GM06990 (cell line): ENCODE data around the gene PRDM15.

ENCODE experiments used
- DNase-seq: peaks from one replicate; pipeline ENCODE4 v3.0.0-alpha.2; 2011; ENCODE audit not compliant: insufficient read length; ENCODE audit errors: extremely low read depth
- H3K27me3 ChIP-seq: replicated peaks from 2 replicates; pipeline ENCODE4 v1.6.0; 2011; ENCODE audit warnings: low read length; ENCODE audit not compliant: control insufficient read depth, insufficient read depth
- H3K36me3 ChIP-seq: 2 replicates; pipeline ENCODE4 v1.5.1; 2011; ENCODE audit warnings: low read length; ENCODE audit not compliant: control insufficient read depth, insufficient read depth
- H3K4me3 ChIP-seq: replicated peaks from 2 replicates; pipeline ENCODE4 v1.5.1; 2011; ENCODE audit warnings: low read depth, mild to moderate bottlenecking, control low read depth, low read length
- TF ChIP-seq, protein P1 (sequence below): IDR thresholded peaks from 2 replicates; pipeline ENCODE4 v1.5.1; 2011; ENCODE audit warnings: low read length, control low read depth, mild to moderate bottlenecking, inconsistent platforms; ENCODE audit not compliant: insufficient read depth, poor library complexity, severe bottlenecking

The PRDM15 gene

DNA sequence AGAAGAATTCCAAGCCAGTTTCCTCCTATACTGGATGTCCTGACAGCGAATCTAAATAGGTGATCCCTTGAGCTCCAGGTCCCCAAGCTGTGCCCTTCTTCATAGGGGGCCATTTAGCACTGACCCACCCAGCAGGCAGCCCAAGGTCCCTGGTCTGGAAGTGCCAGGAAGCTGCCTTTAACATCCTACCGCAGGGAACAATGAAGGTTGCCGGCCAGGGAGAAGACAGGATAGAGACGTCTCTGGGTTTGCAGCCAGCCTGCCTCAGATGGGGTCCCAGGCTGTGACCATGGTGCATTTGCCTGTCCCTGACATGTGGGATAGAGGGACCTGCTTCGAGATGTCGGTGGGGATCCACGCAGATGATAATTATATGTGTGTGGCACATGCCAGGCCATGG, 109.6 kb downstream of the PRDM15 start:
- Histone ChIP-seq H3K27me3 (peaks cover 2% of the 10 kb centered on the region), H3K4me3 (no peak overlapping the region), H3K36me3 (no peaks in the 10 kb centered on the region)
- DNase-seq = no peak
- TF ChIP-seq, protein P1, sequence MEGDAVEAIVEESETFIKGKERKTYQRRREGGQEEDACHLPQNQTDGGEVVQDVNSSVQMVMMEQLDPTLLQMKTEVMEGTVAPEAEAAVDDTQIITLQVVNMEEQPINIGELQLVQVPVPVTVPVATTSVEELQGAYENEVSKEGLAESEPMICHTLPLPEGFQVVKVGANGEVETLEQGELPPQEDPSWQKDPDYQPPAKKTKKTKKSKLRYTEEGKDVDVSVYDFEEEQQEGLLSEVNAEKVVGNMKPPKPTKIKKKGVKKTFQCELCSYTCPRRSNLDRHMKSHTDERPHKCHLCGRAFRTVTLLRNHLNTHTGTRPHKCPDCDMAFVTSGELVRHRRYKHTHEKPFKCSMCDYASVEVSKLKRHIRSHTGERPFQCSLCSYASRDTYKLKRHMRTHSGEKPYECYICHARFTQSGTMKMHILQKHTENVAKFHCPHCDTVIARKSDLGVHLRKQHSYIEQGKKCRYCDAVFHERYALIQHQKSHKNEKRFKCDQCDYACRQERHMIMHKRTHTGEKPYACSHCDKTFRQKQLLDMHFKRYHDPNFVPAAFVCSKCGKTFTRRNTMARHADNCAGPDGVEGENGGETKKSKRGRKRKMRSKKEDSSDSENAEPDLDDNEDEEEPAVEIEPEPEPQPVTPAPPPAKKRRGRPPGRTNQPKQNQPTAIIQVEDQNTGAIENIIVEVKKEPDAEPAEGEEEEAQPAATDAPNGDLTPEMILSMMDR = no peak

DNA sequence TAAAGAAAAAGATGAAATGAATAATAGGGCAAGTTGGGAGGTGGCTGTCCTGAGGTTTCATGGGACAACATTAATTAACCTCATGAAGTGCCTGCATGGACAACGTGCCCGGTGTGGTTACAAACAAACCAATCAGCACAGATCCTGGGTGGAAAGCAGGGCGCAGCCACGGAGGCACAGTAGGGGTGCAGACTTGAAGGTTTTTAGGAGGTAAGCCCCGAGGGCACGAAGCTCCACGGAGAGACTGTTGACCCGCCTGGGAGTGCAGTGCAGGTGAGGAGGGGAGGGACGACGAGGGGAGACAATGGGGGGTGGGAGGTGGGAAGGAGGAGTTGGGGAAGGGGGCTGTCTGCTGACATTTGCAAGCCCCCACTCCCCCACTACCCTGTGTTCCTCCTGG, 110.0 kb downstream of the PRDM15 start:
- H3K27me3 ChIP-seq = peaks cover 2% of the 10 kb centered on the region
- no peak for DNase-seq
- TF ChIP-seq, protein P1 = no peak
- no peaks in the 10 kb centered on the region for H3K36me3 ChIP-seq
- H3K4me3 ChIP-seq = no peak overlapping the region

DNA sequence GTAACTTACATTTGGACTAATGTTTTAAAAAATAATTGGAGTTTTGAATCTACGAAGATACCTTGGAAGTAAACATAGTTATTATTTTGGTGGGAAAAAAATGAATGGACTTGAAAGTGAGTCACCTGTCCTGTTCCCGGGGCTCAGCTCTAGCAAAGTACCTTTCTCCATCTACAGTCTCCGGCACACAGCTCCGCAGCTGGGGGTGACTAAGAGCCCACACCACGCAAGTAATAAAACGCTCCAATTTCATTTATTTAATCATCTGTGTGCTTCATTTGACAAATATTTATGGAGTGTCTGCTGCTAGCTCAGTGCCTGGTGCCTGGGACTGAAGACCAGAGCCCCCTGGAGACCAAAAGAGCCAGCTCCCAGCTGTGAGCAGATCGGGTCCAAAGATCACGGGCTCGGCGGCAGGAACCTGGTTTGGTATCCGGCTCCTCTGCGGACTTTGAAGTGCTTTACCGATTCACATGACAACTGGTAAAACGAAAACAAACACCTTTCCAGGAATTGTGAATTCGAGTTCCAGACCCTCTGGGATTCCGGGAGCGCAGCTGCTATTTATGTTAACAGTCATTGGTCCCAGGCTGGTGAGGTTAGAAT, 110.6 kb downstream of the PRDM15 start:
- TF ChIP-seq, protein P1 = peak; percentile 32
- Histone ChIP-seq H3K27me3 (peaks cover 2% of the 10 kb centered on the region), H3K36me3 (no peaks in the 10 kb centered on the region), H3K4me3 (peak overlapping the region; percentile 5; the same call in 1 of the 2 replicates)
- no peak for DNase-seq

- no peak for DNase-seq
- Histone ChIP-seq H3K4me3 (0 out of 2 replicates have a peak overlapping the region, but pooled peaks have one; percentile 6), H3K36me3 (no peaks in the 10 kb centered on the region), H3K27me3 (peaks cover 2% of the 10 kb centered on the region)
- TF ChIP-seq, protein P1 = no peak
Measured at GRCh38 chr21:41767606-41768436, 111.3 kb downstream of the PRDM15 start.

DNA sequence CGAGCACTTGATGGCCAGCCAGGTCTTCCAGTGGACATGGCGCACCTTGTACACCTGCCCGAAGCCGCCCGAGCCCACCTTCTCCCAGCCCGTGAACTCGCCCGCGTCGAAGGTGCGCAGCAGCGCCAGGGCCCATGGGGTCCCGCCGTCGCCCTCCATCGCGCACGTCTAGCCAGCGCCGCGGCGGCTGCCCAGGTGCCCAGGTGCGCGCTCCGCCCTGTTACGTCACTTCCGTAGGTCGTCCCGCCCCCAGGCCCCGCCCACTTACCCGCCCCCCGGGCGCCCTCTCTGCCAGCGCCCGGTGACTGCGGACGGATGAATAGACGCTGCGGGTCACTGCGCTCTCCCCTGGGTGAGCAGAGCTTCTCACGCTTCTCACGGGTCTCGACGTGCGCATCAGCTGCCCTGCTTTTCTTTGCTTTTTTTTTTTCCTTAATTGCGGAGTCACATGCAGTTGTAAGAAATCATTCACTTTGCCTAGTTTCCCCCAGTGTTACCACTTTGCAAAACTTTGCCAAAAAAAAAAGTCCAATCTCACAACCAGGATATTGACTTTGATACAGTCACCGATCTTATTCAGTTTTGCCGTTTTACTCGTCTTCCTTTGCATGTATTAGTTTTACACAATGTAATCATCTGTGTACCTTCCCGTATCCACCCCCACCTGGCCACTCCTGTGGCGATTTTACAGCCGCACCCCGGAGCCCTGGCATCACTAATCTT, 112.1 kb downstream of the PRDM15 start, which contains the start of gene RIPK4:
Gene RIPK4, minus strand, starts transcription at position 170 of the 723 bp plus-strand sequence. Its CDS starts 11 bp downstream, at position 159.
- Histone ChIP-seq H3K36me3 (no peaks in the 10 kb centered on the region), H3K4me3 (peak within 1 kb of the TSS; percentile 40), H3K27me3 (peaks cover 4% of the 10 kb centered on the region; the same call in 1 of the 2 replicates)
- peak; percentile 58 for DNase-seq
- TF ChIP-seq, protein P1 = no peak
